MCF 10A (cell line): ENCODE measurements around the gene TNRC18. TPM values are rescaled to one million over a fixed set of nuclear protein-coding genes. Genes with fewer than 3 reads are reported as not detected.
"Not testable (repeated sequence)": the region's sequence is repeated elsewhere in the genome, so short reads cannot be mapped to it uniquely, and the experiment has no call there.

Experiments used
- BruUV-seq: library from RNA; stranded (reverse); fragments of 400-500 nt; replicated peaks from 2 replicates; lab custom pipeline; 2021; lab: Mats Ljungman, UMichigan
- CTCF ChIA-PET: fragments of 300-600 bp; sonication (Branson Sonifier 250); formaldehyde crosslinking; extraction: SDS; loops from one replicate; lab custom pipeline; 2021; ENCODE audit warnings: antibody characterized with exemption, inconsistent platforms; lab: Yijun Ruan, JAX
- POLR2A ChIA-PET: fragments of 300-600, 350-650 bp; sonication (Branson Sonifier 250); formaldehyde crosslinking; extraction: SDS; loops from one replicate; lab custom pipeline; 2020; ENCODE audit warnings: antibody characterized with exemption, inconsistent platforms; lab: Yijun Ruan, JAX
- DNase-seq: peaks from one replicate; pipeline ENCODE4 v3.0.0-alpha.2; 2018; ENCODE audit not compliant: unreplicated experiment
- H3K27ac Mint-ChIP-seq: one replicate; pipeline ENCODE4 v1.8.0; 2022; ENCODE audit warnings: mild to moderate bottlenecking, low read depth, mixed read lengths; ENCODE audit not compliant: unreplicated experiment
- H3K27me3 Mint-ChIP-seq: one replicate; pipeline ENCODE4 v1.8.0; 2022; ENCODE audit warnings: mixed read lengths; ENCODE audit not compliant: insufficient read depth, unreplicated experiment
- H3K36me3 Mint-ChIP-seq: one replicate; pipeline ENCODE4 v1.8.0; 2022; ENCODE audit warnings: mild to moderate bottlenecking, moderate library complexity, mixed read lengths; ENCODE audit not compliant: insufficient read depth, unreplicated experiment
- H3K4me1 Mint-ChIP-seq: one replicate; pipeline ENCODE4 v1.8.0; 2022; ENCODE audit warnings: mixed read lengths; ENCODE audit not compliant: insufficient read depth, unreplicated experiment
- H3K4me3 Mint-ChIP-seq: one replicate; pipeline ENCODE4 v1.8.0; 2022; ENCODE audit warnings: mild to moderate bottlenecking, moderate library complexity, mixed read lengths; ENCODE audit not compliant: unreplicated experiment
- H3K9me3 Mint-ChIP-seq: one replicate; pipeline ENCODE4 v1.8.0; 2022; ENCODE audit warnings: mixed read lengths; ENCODE audit not compliant: unreplicated experiment
- intact Hi-C: fragments of 100-400 bp; cut with micrococcal nuclease; formaldehyde crosslinking; loops from 2 replicates; pipeline ENCODE4 v1.14.1; 2022
- total RNA-seq: library from RNA; stranded (reverse); gene quantifications from 2 replicates; pipeline ENCODE4 v1.2.3, GENCODE V29; 2022
- TF ChIP-seq, protein P1 (sequence below): fragments of 200-600 bp; IDR thresholded peaks from one replicate; pipeline ENCODE4 v1.8.0; 2022; ENCODE audit warnings: antibody characterized with exemption, mild to moderate bottlenecking; ENCODE audit not compliant: unreplicated experiment

TNRC18 gene
- total RNA-seq, 1 experiment from 2014 or later: 132 TPM

DNA sequence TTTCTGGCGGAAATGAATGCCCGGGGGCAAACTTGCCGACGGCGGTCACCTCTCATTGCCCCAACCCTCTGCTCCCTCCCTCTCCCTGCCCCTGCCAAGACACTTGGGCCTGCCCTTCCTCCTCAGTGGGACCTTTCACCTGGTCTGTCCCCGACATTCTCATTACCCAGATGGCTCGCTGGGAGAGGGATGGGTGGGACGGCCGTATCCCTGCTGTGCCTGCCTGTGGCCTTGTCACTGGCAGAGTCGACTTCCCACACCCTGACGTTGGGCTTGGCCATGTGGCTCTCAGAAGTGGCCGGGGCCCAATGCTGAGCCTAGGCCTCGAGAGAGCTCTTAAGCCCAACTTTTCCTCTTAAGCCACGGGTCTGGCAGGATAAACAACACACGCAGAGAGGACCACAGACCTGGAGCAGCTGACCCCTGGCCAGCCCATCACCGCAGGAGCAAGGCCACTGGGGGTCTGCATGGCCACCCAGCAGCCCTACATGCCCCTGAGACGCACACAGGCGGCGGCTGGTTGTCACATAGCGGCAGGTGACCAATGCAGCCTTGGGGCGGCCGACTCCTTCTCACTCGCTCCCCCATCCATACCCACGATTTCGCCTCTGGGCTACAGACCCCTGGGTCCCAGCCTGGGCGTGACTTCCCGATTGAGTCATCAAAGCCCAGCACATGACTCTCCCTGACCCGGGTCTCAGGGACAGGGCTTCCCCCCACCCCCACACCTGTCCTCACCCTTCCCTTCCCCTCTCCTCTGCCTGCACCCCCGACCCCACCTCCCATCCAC is 100.8 kb downstream of the TNRC18 start:
- ChIA-PET POLR2A (no interaction called here), CTCF (no interaction called here)
- Mint-ChIP-seq H3K27me3 (no peaks in the 10 kb centered on the region), H3K4me1 (no peaks in the 10 kb centered on the region), H3K27ac (no peak overlapping the region), H3K36me3 (peaks cover 95% of the 10 kb centered on the region), H3K9me3 (no peaks in the 10 kb centered on the region), H3K4me3 (no peak overlapping the region)
- intact Hi-C loops: no loop called here
- TF ChIP-seq, protein P1, sequence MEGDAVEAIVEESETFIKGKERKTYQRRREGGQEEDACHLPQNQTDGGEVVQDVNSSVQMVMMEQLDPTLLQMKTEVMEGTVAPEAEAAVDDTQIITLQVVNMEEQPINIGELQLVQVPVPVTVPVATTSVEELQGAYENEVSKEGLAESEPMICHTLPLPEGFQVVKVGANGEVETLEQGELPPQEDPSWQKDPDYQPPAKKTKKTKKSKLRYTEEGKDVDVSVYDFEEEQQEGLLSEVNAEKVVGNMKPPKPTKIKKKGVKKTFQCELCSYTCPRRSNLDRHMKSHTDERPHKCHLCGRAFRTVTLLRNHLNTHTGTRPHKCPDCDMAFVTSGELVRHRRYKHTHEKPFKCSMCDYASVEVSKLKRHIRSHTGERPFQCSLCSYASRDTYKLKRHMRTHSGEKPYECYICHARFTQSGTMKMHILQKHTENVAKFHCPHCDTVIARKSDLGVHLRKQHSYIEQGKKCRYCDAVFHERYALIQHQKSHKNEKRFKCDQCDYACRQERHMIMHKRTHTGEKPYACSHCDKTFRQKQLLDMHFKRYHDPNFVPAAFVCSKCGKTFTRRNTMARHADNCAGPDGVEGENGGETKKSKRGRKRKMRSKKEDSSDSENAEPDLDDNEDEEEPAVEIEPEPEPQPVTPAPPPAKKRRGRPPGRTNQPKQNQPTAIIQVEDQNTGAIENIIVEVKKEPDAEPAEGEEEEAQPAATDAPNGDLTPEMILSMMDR: no peak
- BruUV-seq: no TSS peak
- DNase-seq: no peak

- POLR2A ChIA-PET: no interaction called here
- TF ChIP-seq, protein P1: no peak
- no TSS peak for BruUV-seq
- H3K27ac Mint-ChIP-seq: no peak overlapping the region
- intact Hi-C loops: no loop called here
- no peaks in the 10 kb centered on the region for H3K9me3 Mint-ChIP-seq
- DNase-seq: no peak
- no peaks in the 10 kb centered on the region for H3K4me1 Mint-ChIP-seq
- CTCF ChIA-PET: no interaction called here
- H3K36me3 Mint-ChIP-seq: peaks cover 92% of the 10 kb centered on the region
- no peak overlapping the region for H3K4me3 Mint-ChIP-seq
- H3K27me3 Mint-ChIP-seq: no peaks in the 10 kb centered on the region
Observed at GRCh38 chr7:5320802-5321396, 102.7 kb downstream of the TNRC18 start.

- Mint-ChIP-seq H3K27ac (no peak overlapping the region), H3K36me3 (peaks cover 92% of the 10 kb centered on the region), H3K27me3 (no peaks in the 10 kb centered on the region), H3K9me3 (no peaks in the 10 kb centered on the region), H3K4me1 (no peaks in the 10 kb centered on the region), H3K4me3 (no peak overlapping the region)
- TF ChIP-seq, protein P1: no peak
- BruUV-seq: no TSS peak
- CTCF ChIA-PET: interaction anchor here (0.9 kb wide), 1 partner anchor 80 kb away, joined by 3 read pairs; no protein-coding TSS in a partner anchor
- intact Hi-C loops: no loop called here
- POLR2A ChIA-PET: no interaction called here
- no peak for DNase-seq
Observed at GRCh38 chr7:5320391-5320790, 103.2 kb downstream of the TNRC18 start.

GRCh38 chr7:5318613-5319012 is 105.0 kb downstream of the TNRC18 start:
- H3K27me3 Mint-ChIP-seq, BruUV-seq, POLR2A ChIA-PET, CTCF ChIA-PET, H3K4me3 Mint-ChIP-seq, DNase-seq, H3K27ac Mint-ChIP-seq, H3K9me3 Mint-ChIP-seq, intact Hi-C loops, H3K4me1 Mint-ChIP-seq: not testable (repeated sequence)
- H3K36me3 Mint-ChIP-seq: peaks cover 91% of the 10 kb centered on the region
